Peyer's patch (tissue), 4 donors: Measurements from ENCODE around the gene LRRC4B. TPM values are rescaled to one million over a fixed set of nuclear protein-coding genes. Genes with fewer than 3 reads are reported as not detected.

ENCODE experiments used
- DNase-seq, 3 donors: peaks; one replicate each; pipeline ENCODE4 v3.0.0-alpha.2; 2017 to 2019
- H3K27ac ChIP-seq, 4 donors: fragments of 200-600 bp; sonication (generic); one replicate each; pipeline ENCODE4 v1.5.1; 2016 to 2019
- H3K27me3 ChIP-seq, 2 donors: fragments of 200-600 bp; sonication (generic); one replicate each; pipeline ENCODE4 v1.5.1; 2019
- H3K36me3 ChIP-seq, 3 donors: fragments of 200-600 bp; sonication (generic); one replicate each; pipeline ENCODE4 v1.5.1; 2016 to 2019
- H3K4me1 ChIP-seq, 4 donors: fragments of 200-600 bp; sonication (generic); one replicate each; pipeline ENCODE4 v1.5.1; 2016 to 2019
- H3K4me3 ChIP-seq, 4 donors: fragments of 200-600 bp; sonication (generic); 1 replicate in 3 of 4; 2 replicates in 1 of 4; pipeline ENCODE4 v1.5.1; 2016 to 2019; ENCODE audit warnings: mild to moderate bottlenecking in 1 of 4
- H3K9me3 ChIP-seq, 4 donors: fragments of 200-600 bp; sonication (generic); one replicate each; pipeline ENCODE4 v1.5.1; 2016 to 2019; ENCODE audit warnings: mild to moderate bottlenecking in 1 of 4
- POLR2A ChIP-seq, 2 donors: fragments of 450-650 bp; IDR thresholded peaks; one replicate each; pipeline ENCODE4 v1.5.1; 2017; ENCODE audit warnings: antibody characterized with exemption in 2 of 2, mild to moderate bottlenecking in 2 of 2, moderate library complexity in 2 of 2
- total RNA-seq, 4 donors: library from RNA; depleted of rRNA; stranded (reverse); fragments of >200 nt; gene quantifications; one replicate each; pipeline ENCODE4 v1.1.0, GENCODE V29; 2016
- TF ChIP-seq, protein P1 (sequence below), 6 experiments: fragments of 450-650 bp in 4 of 6; fragments of 200-600 bp in 2 of 6; sonication (generic) in 1 of 6; IDR thresholded peaks; one replicate each; pipeline ENCODE4 v1.5.1; 2017 to 2019; ENCODE audit warnings: antibody characterized with exemption in 6 of 6, mild to moderate bottlenecking in 3 of 6, moderate library complexity in 1 of 6

Gene LRRC4B
- total RNA-seq, 4 donors from 2014 or later, result 0.35 to 2.0 (median 1.4) TPM

DNA sequence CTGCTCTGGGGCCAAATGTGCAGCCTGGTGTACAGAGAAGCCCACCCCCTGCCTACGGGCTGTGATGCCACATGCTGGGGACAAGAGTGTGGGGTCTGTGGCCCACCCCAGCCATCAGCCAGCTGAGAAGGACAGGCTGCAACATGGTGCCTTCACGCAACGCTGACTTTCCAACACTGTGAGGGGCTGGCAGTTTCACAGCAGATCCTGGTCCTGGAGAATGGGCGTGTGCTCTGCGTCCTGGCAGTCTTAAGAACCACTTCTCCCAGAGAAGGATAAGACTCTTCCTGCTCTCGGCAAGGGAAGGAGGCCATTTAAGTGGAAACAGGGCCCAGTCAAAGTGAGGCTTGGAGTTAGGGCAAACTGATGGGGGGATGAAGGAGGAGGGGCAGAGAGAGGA lies 4.6 kb downstream of the LRRC4B start:
- Histone ChIP-seq H3K9me3 (no peaks in the 10 kb centered on the region), H3K27me3 (peaks cover 0 to 20% of the 10 kb centered on the region in 2 donors), H3K4me3 (no peak overlapping the region), H3K27ac (no peak overlapping the region), H3K36me3 (no peaks in the 10 kb centered on the region), H3K4me1 (peaks cover 0 to 7% (median 0%) of the 10 kb centered on the region in 4 donors)
- DNase-seq, result no peak
- no peak for TF ChIP-seq POLR2A (IDR thresholded peaks at IDR 0.05)
- TF ChIP-seq, protein P1, sequence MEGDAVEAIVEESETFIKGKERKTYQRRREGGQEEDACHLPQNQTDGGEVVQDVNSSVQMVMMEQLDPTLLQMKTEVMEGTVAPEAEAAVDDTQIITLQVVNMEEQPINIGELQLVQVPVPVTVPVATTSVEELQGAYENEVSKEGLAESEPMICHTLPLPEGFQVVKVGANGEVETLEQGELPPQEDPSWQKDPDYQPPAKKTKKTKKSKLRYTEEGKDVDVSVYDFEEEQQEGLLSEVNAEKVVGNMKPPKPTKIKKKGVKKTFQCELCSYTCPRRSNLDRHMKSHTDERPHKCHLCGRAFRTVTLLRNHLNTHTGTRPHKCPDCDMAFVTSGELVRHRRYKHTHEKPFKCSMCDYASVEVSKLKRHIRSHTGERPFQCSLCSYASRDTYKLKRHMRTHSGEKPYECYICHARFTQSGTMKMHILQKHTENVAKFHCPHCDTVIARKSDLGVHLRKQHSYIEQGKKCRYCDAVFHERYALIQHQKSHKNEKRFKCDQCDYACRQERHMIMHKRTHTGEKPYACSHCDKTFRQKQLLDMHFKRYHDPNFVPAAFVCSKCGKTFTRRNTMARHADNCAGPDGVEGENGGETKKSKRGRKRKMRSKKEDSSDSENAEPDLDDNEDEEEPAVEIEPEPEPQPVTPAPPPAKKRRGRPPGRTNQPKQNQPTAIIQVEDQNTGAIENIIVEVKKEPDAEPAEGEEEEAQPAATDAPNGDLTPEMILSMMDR (IDR thresholded peaks at IDR 0.05), result no peak

DNA sequence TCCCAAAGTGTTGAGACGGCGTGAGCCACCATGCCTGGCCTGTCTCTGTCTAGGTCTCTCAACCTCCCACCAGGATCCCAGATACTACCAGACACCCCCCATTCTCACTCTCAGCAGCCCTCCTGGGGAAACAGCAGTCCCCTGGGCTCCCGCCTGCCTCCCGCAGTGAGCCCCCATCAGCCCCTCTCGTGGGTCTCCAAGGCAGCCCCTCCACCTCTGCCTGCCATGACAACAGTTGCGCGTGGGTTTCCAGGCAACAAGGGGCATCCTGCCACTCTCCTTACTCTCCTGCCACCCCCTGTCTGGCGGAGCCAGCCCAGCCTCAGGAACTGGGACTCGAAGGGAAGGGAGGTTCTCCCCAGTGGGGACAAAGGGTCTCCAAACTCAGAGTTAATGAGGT lies 5.2 kb downstream of the LRRC4B start:
- Histone ChIP-seq H3K4me1 (peaks cover 0 to 7% (median 0%) of the 10 kb centered on the region in 4 donors), H3K36me3 (no peaks in the 10 kb centered on the region), H3K4me3 (no peak overlapping the region), H3K27ac (no peak overlapping the region), H3K9me3 (no peaks in the 10 kb centered on the region), H3K27me3 (peaks cover 0 to 20% of the 10 kb centered on the region in 2 donors)
- TF ChIP-seq, protein P1 (IDR thresholded peaks at IDR 0.05), result no peak
- TF ChIP-seq POLR2A (IDR thresholded peaks at IDR 0.05), result no peak
- no peak for DNase-seq

DNA sequence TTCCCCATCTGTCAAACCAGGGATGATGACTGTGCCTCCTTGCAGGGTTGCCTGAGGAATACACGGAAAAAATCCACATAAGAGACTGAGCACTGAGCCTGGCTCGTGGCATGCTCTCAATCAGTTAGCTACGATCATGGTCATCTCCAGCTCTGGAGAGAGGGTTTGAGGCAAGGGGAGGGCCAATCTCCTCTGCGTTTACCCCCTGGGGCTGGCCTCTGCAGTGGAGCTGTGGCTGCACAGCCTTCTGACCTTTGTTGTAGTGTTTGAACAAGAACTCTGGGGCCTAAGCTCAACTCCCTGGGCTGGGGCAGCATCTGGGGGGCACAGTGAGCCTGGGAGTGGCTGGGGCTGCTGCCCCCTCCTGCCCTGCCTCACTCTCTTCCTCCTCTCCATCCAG lies 5.9 kb downstream of the LRRC4B start:
- H3K9me3 ChIP-seq, result no peaks in the 10 kb centered on the region
- TF ChIP-seq, protein P1 (IDR thresholded peaks at IDR 0.05), result no peak
- TF ChIP-seq POLR2A (IDR thresholded peaks at IDR 0.05), result no peak
- no peak overlapping the region for H3K4me3 ChIP-seq
- no peaks in the 10 kb centered on the region for H3K36me3 ChIP-seq
- no peak for DNase-seq
- peaks cover 0 to 4% (median 0%) of the 10 kb centered on the region in 4 donors for H3K4me1 ChIP-seq
- H3K27me3 ChIP-seq, result peaks cover 0 to 18% of the 10 kb centered on the region in 2 donors
- no peak overlapping the region for H3K27ac ChIP-seq

DNA sequence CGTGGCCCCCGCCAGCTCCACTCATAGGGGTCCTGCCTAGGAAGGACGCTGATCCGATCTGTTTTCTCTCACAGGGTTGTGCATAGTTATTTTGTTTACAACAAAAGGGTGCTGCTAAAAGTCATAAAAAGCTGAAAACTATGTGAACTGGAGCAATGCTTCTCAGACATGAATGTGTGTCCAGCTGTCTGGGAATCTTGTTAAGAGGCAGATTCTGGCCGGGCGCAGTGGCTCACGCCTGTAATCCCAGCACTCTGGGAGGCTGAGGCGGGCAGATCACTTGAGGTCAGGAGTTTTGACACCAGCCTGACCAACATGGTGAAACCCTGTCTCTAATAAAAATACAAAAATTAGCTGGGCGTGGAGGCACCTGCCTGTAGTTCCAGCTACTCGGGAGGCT lies 8.6 kb downstream of the LRRC4B start:
- no peaks in the 10 kb centered on the region for H3K36me3 ChIP-seq
- H3K9me3 ChIP-seq, result no peaks in the 10 kb centered on the region
- H3K27ac ChIP-seq, result no peak overlapping the region
- H3K27me3 ChIP-seq, result peaks cover 0 to 5% of the 10 kb centered on the region in 2 donors
- DNase-seq, result no peak
- TF ChIP-seq POLR2A (IDR thresholded peaks at IDR 0.05), result no peak
- TF ChIP-seq, protein P1 (IDR thresholded peaks at IDR 0.05), result no peak
- no peak overlapping the region for H3K4me3 ChIP-seq
- peaks cover 0 to 14% (median 5%) of the 10 kb centered on the region in 4 donors for H3K4me1 ChIP-seq

DNA sequence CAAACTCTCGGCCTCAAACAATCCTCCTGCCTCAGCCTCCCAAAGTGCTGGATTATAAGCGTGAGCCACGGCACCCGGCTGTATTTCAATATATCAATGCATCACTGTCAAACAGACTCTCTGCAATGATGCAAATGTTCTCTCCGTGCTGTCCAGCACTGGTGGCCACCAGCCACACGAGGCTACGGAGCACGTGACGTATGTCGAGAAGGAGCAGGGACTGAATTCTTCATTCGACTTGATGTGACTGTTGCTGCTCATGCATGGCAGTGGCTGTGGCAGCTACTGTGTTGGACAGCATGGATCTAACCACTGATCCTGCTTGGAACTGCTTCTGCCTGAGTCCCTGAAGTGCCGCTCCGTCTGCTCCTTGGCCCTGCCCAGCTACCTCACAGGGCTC lies 9.8 kb downstream of the LRRC4B start:
- H3K27me3 ChIP-seq, result peaks cover 0 to 5% of the 10 kb centered on the region in 2 donors

More for the DNA sequence above, 9.8 kb downstream of the LRRC4B start:
- no peak overlapping the region for H3K27ac ChIP-seq
- H3K36me3 ChIP-seq, result no peaks in the 10 kb centered on the region
- no peak overlapping the region for H3K4me3 ChIP-seq
- no peak for DNase-seq
- no peaks in the 10 kb centered on the region for H3K9me3 ChIP-seq
- TF ChIP-seq, protein P1 (IDR thresholded peaks at IDR 0.05), result no peak
- TF ChIP-seq POLR2A (IDR thresholded peaks at IDR 0.05), result no peak
- peaks cover 0 to 14% (median 5%) of the 10 kb centered on the region in 4 donors for H3K4me1 ChIP-seq
